Activated CD8-positive, alpha-beta T cell treated with anti-CD3 and anti-CD28 coated beads for 36 hours (primary cell): ENCODE measurements around the gene IL26. TPM values are rescaled to one million over a fixed set of nuclear protein-coding genes. Genes with fewer than 3 reads are reported as not detected.

ENCODE experiments used
- ATAC-seq: fragments of 200-7000 bp; cut with Tn5 transposase; one replicate; pipeline ENCODE4 v1.10.0; 2021; ENCODE audit warnings: mild to moderate bottlenecking, moderate library complexity
- CTCF ChIA-PET: fragments of 350-600 bp; sonication (Branson Sonifier 250); formaldehyde crosslinking; loops from one replicate; lab custom pipeline; 2021; ENCODE audit warnings: antibody characterized with exemption; lab: Charles Lee
- POLR2A ChIA-PET: fragments of 350-600 bp; sonication (Branson Sonifier 250); formaldehyde crosslinking; loops from one replicate; lab custom pipeline; 2021; ENCODE audit warnings: antibody characterized with exemption; lab: Charles Lee
- DNase-seq: peaks from one replicate; pipeline ENCODE4 v3.0.0-alpha.2; 2020
- H3K27ac Mint-ChIP-seq: one replicate; pipeline ENCODE4 v1.8.0; 2021; ENCODE audit warnings: mild to moderate bottlenecking, mixed read lengths
- H3K27me3 Mint-ChIP-seq: one replicate; pipeline ENCODE4 v1.8.0; 2021; ENCODE audit warnings: mixed read lengths
- H3K36me3 Mint-ChIP-seq: one replicate; pipeline ENCODE4 v1.8.0; 2021; ENCODE audit warnings: low read depth, mixed read lengths
- H3K4me1 Mint-ChIP-seq: one replicate; pipeline ENCODE4 v1.8.0; 2021; ENCODE audit warnings: low read depth, mixed read lengths
- H3K4me3 Mint-ChIP-seq: one replicate; pipeline ENCODE4 v1.8.0; 2021; ENCODE audit warnings: mild to moderate bottlenecking, moderate library complexity, mixed read lengths
- H3K9me3 Mint-ChIP-seq: one replicate; pipeline ENCODE4 v1.8.0; 2021; ENCODE audit warnings: mixed read lengths
- CTCF ChIP-seq: fragments of 200-600 bp; IDR thresholded peaks from one replicate; pipeline ENCODE4 v1.8.0; 2022; ENCODE audit warnings: antibody characterized with exemption, mild to moderate bottlenecking
- intact Hi-C: fragments of 100-400 bp; cut with micrococcal nuclease; formaldehyde crosslinking; loops from one replicate; pipeline ENCODE4 v1.10.0; 2022
- total RNA-seq, 2 experiments: library from RNA; stranded (reverse); gene quantifications; one replicate each; pipeline ENCODE4 v1.2.3, GENCODE V29; 2021

IL26 gene
- total RNA-seq, 2 experiments from 2014 or later: not detected

GRCh38 chr12:68198507-68199086 lies 27.0 kb downstream of the IL26 start:
- no peaks in the 10 kb centered on the region for H3K36me3 Mint-ChIP-seq
- H3K27me3 Mint-ChIP-seq: no peaks in the 10 kb centered on the region
- intact Hi-C loops: no loop called here
- peaks cover 47% of the 10 kb centered on the region for H3K4me1 Mint-ChIP-seq
- CTCF ChIA-PET: interaction anchor here (1.0 to 2.0 kb wide), 3 partner anchors 119 to 197 kb away, joined by 3 to 13 read pairs (median 4); no protein-coding TSS in a partner anchor
- H3K27ac Mint-ChIP-seq: peak overlapping the region; percentile 95
- POLR2A ChIA-PET: no interaction called here
- DNase-seq (peak; percentile 44), ATAC-seq (peak; percentile 59)
- no peak for TF ChIP-seq CTCF
- peak overlapping the region; percentile 66 for H3K4me3 Mint-ChIP-seq
- H3K9me3 Mint-ChIP-seq: no peaks in the 10 kb centered on the region

GRCh38 chr12:68190301-68190700 lies 35.3 kb downstream of the IL26 start:
- Mint-ChIP-seq H3K27ac (peak overlapping the region; percentile 74), H3K9me3 (no peaks in the 10 kb centered on the region), H3K27me3 (peaks cover 3% of the 10 kb centered on the region), H3K36me3 (no peaks in the 10 kb centered on the region), H3K4me3 (no peak overlapping the region), H3K4me1 (peaks cover 49% of the 10 kb centered on the region)
- intact Hi-C loops: no loop called here
- ChIA-PET POLR2A (interaction anchor here (1.8 kb wide), 1 partner anchor 70 kb away, joined by 7 read pairs; no protein-coding TSS in a partner anchor), CTCF (interaction anchor here (0.7 to 1.8 kb wide), 6 partner anchors 9 to 153 kb away, joined by 3 to 4 read pairs (median 3); no protein-coding TSS in a partner anchor)
- TF ChIP-seq CTCF: no peak
- ATAC-seq: no peak
- no peak for DNase-seq

GRCh38 chr12:68189821-68190242 lies 35.8 kb downstream of the IL26 start:
- Mint-ChIP-seq H3K27me3 (peaks cover 3% of the 10 kb centered on the region), H3K4me3 (peak overlapping the region; percentile 6), H3K27ac (peak overlapping the region; percentile 84), H3K9me3 (no peaks in the 10 kb centered on the region), H3K4me1 (peaks cover 45% of the 10 kb centered on the region), H3K36me3 (no peaks in the 10 kb centered on the region)
- peak; percentile 87 for ATAC-seq
- peak; percentile 68 for DNase-seq
- intact Hi-C loops: no loop called here
- no peak for TF ChIP-seq CTCF
- POLR2A ChIA-PET: interaction anchor here (1.8 kb wide), 1 partner anchor 70 kb away, joined by 7 read pairs; no protein-coding TSS in a partner anchor
- CTCF ChIA-PET: interaction anchor here (1.1 to 1.8 kb wide), 5 partner anchors 8 to 149 kb away, joined by 3 to 9 read pairs (median 5); no protein-coding TSS in a partner anchor

- Mint-ChIP-seq H3K9me3 (no peaks in the 10 kb centered on the region), H3K4me1 (peaks cover 50% of the 10 kb centered on the region)
- CTCF ChIA-PET: no interaction called here
Measured at GRCh38 chr12:68185598-68185997, 40.0 kb downstream of the IL26 start.

More at GRCh38 chr12:68185598-68185997, 40.0 kb downstream of the IL26 start:
- Mint-ChIP-seq H3K27ac (no peak overlapping the region), H3K36me3 (no peaks in the 10 kb centered on the region), H3K27me3 (peaks cover 3% of the 10 kb centered on the region), H3K4me3 (no peak overlapping the region)
- ATAC-seq: no peak
- intact Hi-C loops: no loop called here
- DNase-seq: no peak
- POLR2A ChIA-PET: interaction anchor here (0.7 kb wide), 1 partner anchor 95 kb away, joined by 4 read pairs; no protein-coding TSS in a partner anchor
- TF ChIP-seq CTCF: no peak
